Heart right ventricle (tissue), 16 donors: ENCODE data around the gene NAA15. TPM values are rescaled to one million over a fixed set of nuclear protein-coding genes. Genes with fewer than 3 reads are reported as not detected.
A peak's percentile ranks its signal among the peaks of the same experiment; 100 is the strongest.

Source experiments
- ATAC-seq, 8 donors: fragments of 200-7000 bp; cut with Tn5 transposase; one replicate each; pipeline ENCODE4 v1.9.1; 2020; ENCODE audit warnings: mild to moderate bottlenecking in 8 of 8, moderate library complexity in 8 of 8, moderate number of reproducible peaks in 1 of 8
- DNase-seq, 2 donors: peaks; one replicate each; pipeline ENCODE4 v3.0.0-alpha.2; 2020
- H3K27ac ChIP-seq, 10 donors: fragments of 200-600 bp; sonication (generic) in 2 of 10; one replicate each; pipeline versions ENCODE4 v1.5.0 to v1.8.0; 2020 to 2022; ENCODE audit warnings: mild to moderate bottlenecking in 3 of 10
- H3K27me3 ChIP-seq, 7 donors: fragments of 200-600 bp; one replicate each; pipeline ENCODE4 v1.8.0; 2021 to 2022; ENCODE audit warnings: mild to moderate bottlenecking in 2 of 7
- H3K36me3 ChIP-seq, 9 donors: fragments of 200-600 bp; sonication (generic) in 1 of 9; one replicate each; pipeline versions ENCODE4 v1.5.0 to v1.8.0; 2020 to 2022; ENCODE audit warnings: mild to moderate bottlenecking in 2 of 9
- H3K4me1 ChIP-seq, 9 donors: fragments of 200-600 bp; sonication (generic) in 1 of 9; one replicate each; pipeline versions ENCODE4 v1.5.0 to v1.8.0; 2020 to 2022; ENCODE audit warnings: mild to moderate bottlenecking in 4 of 9
- H3K4me3 ChIP-seq, 10 donors: fragments of 200-600 bp; sonication (generic) in 2 of 10; one replicate each; pipeline versions ENCODE4 v1.5.0 to v1.8.0; 2020 to 2022; ENCODE audit warnings: mild to moderate bottlenecking in 7 of 10, moderate library complexity in 2 of 10
- H3K9me3 ChIP-seq, 11 donors: fragments of 200-600 bp in 10 of 11; sonication (generic) in 2 of 11; one replicate each; pipeline versions ENCODE4 v1.5.0 to v1.8.0; 2013 to 2022; ENCODE audit warnings: mild to moderate bottlenecking in 2 of 11, control low read depth in 1 of 11, moderate library complexity in 1 of 11
- CTCF ChIP-seq, 9 donors: fragments of 200-600 bp; sonication (generic) in 2 of 9; IDR thresholded peaks; one replicate each; pipeline versions ENCODE4 v1.5.0 to v1.8.0; 2021 to 2022; ENCODE audit warnings: antibody characterized with exemption in 9 of 9, mild to moderate bottlenecking in 5 of 9, moderate library complexity in 1 of 9
- WGBS, 2 donors: extraction: QIAGEN DNeasy Blood & Tissue Kit; methylation state at CpG; one replicate each; pipeline ENCODE4 v1.1.7; 2013; ENCODE audit warnings: inconsistent platforms in 1 of 2; 5-methylcytosine and 5-hydroxymethylcytosine counted together
- intact Hi-C, 10 donors: fragments of 100-400 bp; cut with DNase I; formaldehyde crosslinking; loops; one replicate each; pipeline versions ENCODE4 v1.11.1 to v1.14.2; 2022
- polyA plus RNA-seq, 2 donors: library from polyadenylated mRNA; stranded (reverse); fragments of 200-250 nt; gene quantifications; one replicate each; pipeline ENCODE4 v1.2.3, GENCODE V29; 2013
- total RNA-seq, 10 donors: library from RNA; stranded (reverse); fragmentation: NEBNext Ultra II Directional in 3 of 10; extraction: Animal tissue kit (Norgen Biotek cat#: 25700) in 3 of 10; gene quantifications; one replicate each; pipeline versions ENCODE4 v1.2.1 to v1.2.4, GENCODE V29; 2021 to 2023
- donor health status: Arrhythmogenic right ventricular cardiomyopathy.
- donor health status: ischemic (EF 13 %, LVEDD 7.1; RV severe dilation, severe dysfunction).
- donor health status: healthy with polysubstance abuse.
- donor health status: DM: no; HTN: yes; CAD: no.
- donor health status: DM: no; HTN: no; CAD: no.
- donor health status: ischemic (EF 25% LVEDD 6.9; RV normal size, moderate dysfunction).
- donor health status: ischemic (EF 25% LVEDD 5.7; RV mildly dilated, moderate dysfunction).
- donor health status: healthy.
- donor health status: DM: yes; HTN: yes; CAD: no.
- donor health status: Ischemic cardiomyopathy.
- donor health status: ischemic (EF 35%, LVEDD 5.7; RV mildly dilated, moderate dysfunction).
- donor health status: nonischemic (EF 11% LVEDD 7.7; RV severe dilation, severe dysfunction).
- donor health status: DM: yes; HTN: yes; CAD: no.
- donor health status: PGD.
- donor health status: ischemic (EF 29% LVEDD 5.4; RV normal size, mild dysfunction).
- donor health status: nonischemic (EF 23%, LVEDD 6.1; RV moderate dilation, normal function).

The NAA15 gene
- total and polyA plus RNA-seq, 12 donors, result 8.2 to 45.4 (median 33.4) TPM

GRCh38 chr4:139420652-139421051 is 119.3 kb downstream of the NAA15 start:
- no peak for ATAC-seq
- 98 to 100% methylated on average over 1 of the region's 1 CpG for WGBS, 2 donors
- H3K27ac ChIP-seq, result peak overlapping the region in 4 of 10 donors; percentile 45 to 83 (median 74)

GRCh38 chr4:139436122-139436521 is 134.8 kb downstream of the NAA15 start:
- Histone ChIP-seq H3K36me3 (peaks cover 0 to 25% (median 0%) of the 10 kb centered on the region in 9 donors), H3K4me3 (no peak overlapping the region), H3K27ac (no peak overlapping the region), H3K4me1 (no peaks in the 10 kb centered on the region), H3K27me3 (no peaks in the 10 kb centered on the region), H3K9me3 (peaks cover 0 to 78% (median 15%) of the 10 kb centered on the region in 11 donors)
- no peak for TF ChIP-seq CTCF (IDR thresholded peaks at IDR 0.05)
- intact Hi-C loops, result no loop called here
- DNase-seq (no peak), ATAC-seq (no peak)
- WGBS, 2 donors, result 96 to 98% methylated on average over 23 of the region's 23 CpGs

More at GRCh38 chr4:139420652-139421051, 119.3 kb downstream of the NAA15 start:
- no peak overlapping the region for H3K4me3 ChIP-seq
- no peak for TF ChIP-seq CTCF (IDR thresholded peaks at IDR 0.05)
- peaks cover 0 to 28% (median 5%) of the 10 kb centered on the region in 11 donors for H3K9me3 ChIP-seq
- peaks cover 0 to 26% (median 13%) of the 10 kb centered on the region in 9 donors for H3K4me1 ChIP-seq
- intact Hi-C loops, result no loop called here
- peaks cover 0 to 4% (median 0%) of the 10 kb centered on the region in 9 donors for H3K36me3 ChIP-seq
- DNase-seq, result no peak
- no peaks in the 10 kb centered on the region for H3K27me3 ChIP-seq

- Histone ChIP-seq H3K4me1 (no peaks in the 10 kb centered on the region), H3K36me3 (peaks cover 0 to 25% (median 0%) of the 10 kb centered on the region in 9 donors), H3K27me3 (no peaks in the 10 kb centered on the region), H3K27ac (no peak overlapping the region), H3K4me3 (no peak overlapping the region), H3K9me3 (peaks cover 0 to 62% (median 15%) of the 10 kb centered on the region in 11 donors)
- 94 to 97% methylated on average over 2 of the region's 2 CpGs for WGBS, 2 donors
- ATAC-seq, result no peak
- intact Hi-C loops, result no loop called here
- no peak for TF ChIP-seq CTCF (IDR thresholded peaks at IDR 0.05)
- DNase-seq, result no peak
Observed at GRCh38 chr4:139438141-139438540, 136.8 kb downstream of the NAA15 start.

GRCh38 chr4:139441029-139441428 is 139.7 kb downstream of the NAA15 start:
- 96 to 99% methylated on average over 4 of the region's 4 CpGs for WGBS, 2 donors
- DNase-seq (no peak), ATAC-seq (no peak)
- intact Hi-C loops, result no loop called here
- H3K36me3 ChIP-seq, result peaks cover 0 to 25% (median 0%) of the 10 kb centered on the region in 9 donors
- H3K9me3 ChIP-seq, result peaks cover 0 to 49% (median 15%) of the 10 kb centered on the region in 11 donors
- H3K27ac ChIP-seq, result no peak overlapping the region
- H3K27me3 ChIP-seq, result no peaks in the 10 kb centered on the region
- H3K4me3 ChIP-seq, result no peak overlapping the region
- no peak for TF ChIP-seq CTCF (IDR thresholded peaks at IDR 0.05)
- no peaks in the 10 kb centered on the region for H3K4me1 ChIP-seq
